Erythroblast (primary cell): ENCODE measurements around the gene CD300LD.
"Not testable (repeated sequence)": the region's sequence is repeated elsewhere in the genome, so short reads cannot be mapped to it uniquely, and the experiment has no call there.

Experiments
- DNase-seq, 2 experiments: peaks; one replicate each; lab custom pipeline; 2025; lab: John Stamatoyannopoulos, UW
- GATA1 ChIP-seq: IDR thresholded peaks from 2 replicates; pipeline ENCODE4 v1.6.1; 2011; ENCODE audit warnings: low read depth, mild to moderate bottlenecking, control low read depth, low read length, moderate library complexity
- POLR2A ChIP-seq: IDR thresholded peaks from 2 replicates; pipeline ENCODE4 v1.6.1; 2011; ENCODE audit warnings: mild to moderate bottlenecking, low read length

The CD300LD gene

GRCh38 chr17:74599448-74599939, 7.4 kb upstream of the CD300LD start:
- no peak for DNase-seq
- no peak for TF ChIP-seq POLR2A
- TF ChIP-seq GATA1, result no peak

- DNase-seq, result no peak
- no peak for TF ChIP-seq GATA1
- TF ChIP-seq POLR2A, result no peak
These were observed 6.9 kb upstream of the CD300LD start for GRCh38 chr17:74599023-74599399.

- DNase-seq, result no peak
- TF ChIP-seq GATA1 (no peak), POLR2A (no peak)
These were observed 6.4 kb upstream of the CD300LD start for GRCh38 chr17:74598346-74599022.

GRCh38 chr17:74597069-74597790, 5.1 kb upstream of the CD300LD start:
- DNase-seq, result no peak
- TF ChIP-seq GATA1 (no peak), POLR2A (no peak)

- TF ChIP-seq POLR2A (no peak), GATA1 (no peak)
- DNase-seq, result no peak
These were observed 3.1 kb upstream of the CD300LD start for GRCh38 chr17:74595037-74595750.

GRCh38 chr17:74591503-74591902, 580 bp downstream of the CD300LD start:
- no peak for TF ChIP-seq POLR2A
- TF ChIP-seq GATA1, result no peak
- no peak for DNase-seq

GRCh38 chr17:74585711-74586110, 6.4 kb downstream of the CD300LD start:
- DNase-seq, result no peak
- TF ChIP-seq POLR2A, result no peak
- no peak for TF ChIP-seq GATA1

- TF ChIP-seq GATA1, result no peak
- TF ChIP-seq POLR2A, result no peak
These were observed 7.6 kb downstream of the CD300LD start for GRCh38 chr17:74584292-74585060.

GRCh38 chr17:74582633-74583032, 9.4 kb downstream of the CD300LD start:
- DNase-seq, result no peak
- TF ChIP-seq GATA1 (no peak), POLR2A (no peak)

More at GRCh38 chr17:74584292-74585060, 7.6 kb downstream of the CD300LD start:
- DNase-seq, result no peak

GRCh38 chr17:74579900-74580299, 12.2 kb downstream of the CD300LD start:
- no peak for DNase-seq
- TF ChIP-seq GATA1 (no peak), POLR2A (no peak)

- TF ChIP-seq POLR2A (no peak), GATA1 (no peak)
- no peak for DNase-seq
These were observed 13.1 kb downstream of the CD300LD start for GRCh38 chr17:74578979-74579378.

- DNase-seq, result no peak
- TF ChIP-seq POLR2A (no peak), GATA1 (no peak)
These were observed 17.5 kb downstream of the CD300LD start for GRCh38 chr17:74574489-74575142.

- not testable (repeated sequence) for DNase-seq
These were observed 18.4 kb downstream of the CD300LD start for GRCh38 chr17:74573635-74574034.

- DNase-seq, result no peak
- no peak for TF ChIP-seq POLR2A
- no peak for TF ChIP-seq GATA1
These were observed 18.9 kb downstream of the CD300LD start for GRCh38 chr17:74573169-74573568.
